ENCODE measurements around the gene DVL2.
"Not testable (repeated sequence)": the region's sequence is repeated elsewhere in the genome, so short reads cannot be mapped to it uniquely, and the experiment has no call there.

Gene DVL2

GRCh38 chr17:7191571-7192270, 42.6 kb downstream of the DVL2 start:
- DNase-seq = no peak

GRCh38 chr17:7191069-7191468, 43.2 kb downstream of the DVL2 start:
- no peak for DNase-seq

- DNase-seq = no peak
These were observed 43.9 kb downstream of the DVL2 start for GRCh38 chr17:7190276-7190917.

GRCh38 chr17:7186241-7186640, 48.1 kb downstream of the DVL2 start:
- no peak for DNase-seq

- DNase-seq = no peak
These were observed 49.7 kb downstream of the DVL2 start for GRCh38 chr17:7184647-7185046.

- DNase-seq = no peak
These were observed 50.2 kb downstream of the DVL2 start for GRCh38 chr17:7184091-7184488.

GRCh38 chr17:7183433-7184090, 50.8 kb downstream of the DVL2 start:
- no peak for DNase-seq

- DNase-seq = not testable (repeated sequence)
These were observed 52.2 kb downstream of the DVL2 start for GRCh38 chr17:7182101-7182500.

GRCh38 chr17:7179317-7180254, 54.7 kb downstream of the DVL2 start, which contains the start of gene ASGR1:
Gene ASGR1, minus strand, starts transcription at chr17:7179370. Its CDS starts 807 bp downstream, at chr17:7178563.
- no peak for DNase-seq

GRCh38 chr17:7178973-7179316, 55.4 kb downstream of the DVL2 start:
- DNase-seq = no peak

- no peak for DNase-seq
These were observed 56.3 kb downstream of the DVL2 start for GRCh38 chr17:7177954-7178477.

GRCh38 chr17:7177191-7177953, 56.9 kb downstream of the DVL2 start:
- no peak for DNase-seq

GRCh38 chr17:7176841-7177190, 57.5 kb downstream of the DVL2 start:
- DNase-seq = no peak

- no peak for DNase-seq
These were observed 58.0 kb downstream of the DVL2 start for GRCh38 chr17:7176107-7176840.

Measured in GOT3 (cell line).